ENCODE data around the gene SLCO1B1. TPM values are rescaled to one million over a fixed set of nuclear protein-coding genes. Genes with fewer than 3 reads are reported as not detected.
"Not testable (repeated sequence)": the region's sequence is repeated elsewhere in the genome, so short reads cannot be mapped to it uniquely, and the experiment has no call there.

Gene SLCO1B1, protein sequence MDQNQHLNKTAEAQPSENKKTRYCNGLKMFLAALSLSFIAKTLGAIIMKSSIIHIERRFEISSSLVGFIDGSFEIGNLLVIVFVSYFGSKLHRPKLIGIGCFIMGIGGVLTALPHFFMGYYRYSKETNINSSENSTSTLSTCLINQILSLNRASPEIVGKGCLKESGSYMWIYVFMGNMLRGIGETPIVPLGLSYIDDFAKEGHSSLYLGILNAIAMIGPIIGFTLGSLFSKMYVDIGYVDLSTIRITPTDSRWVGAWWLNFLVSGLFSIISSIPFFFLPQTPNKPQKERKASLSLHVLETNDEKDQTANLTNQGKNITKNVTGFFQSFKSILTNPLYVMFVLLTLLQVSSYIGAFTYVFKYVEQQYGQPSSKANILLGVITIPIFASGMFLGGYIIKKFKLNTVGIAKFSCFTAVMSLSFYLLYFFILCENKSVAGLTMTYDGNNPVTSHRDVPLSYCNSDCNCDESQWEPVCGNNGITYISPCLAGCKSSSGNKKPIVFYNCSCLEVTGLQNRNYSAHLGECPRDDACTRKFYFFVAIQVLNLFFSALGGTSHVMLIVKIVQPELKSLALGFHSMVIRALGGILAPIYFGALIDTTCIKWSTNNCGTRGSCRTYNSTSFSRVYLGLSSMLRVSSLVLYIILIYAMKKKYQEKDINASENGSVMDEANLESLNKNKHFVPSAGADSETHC
- not detected for polyA plus RNA-seq (2013, experiment 1 of 2)
- polyA plus RNA-seq (2013, experiment 2 of 2), result not detected

DNA sequence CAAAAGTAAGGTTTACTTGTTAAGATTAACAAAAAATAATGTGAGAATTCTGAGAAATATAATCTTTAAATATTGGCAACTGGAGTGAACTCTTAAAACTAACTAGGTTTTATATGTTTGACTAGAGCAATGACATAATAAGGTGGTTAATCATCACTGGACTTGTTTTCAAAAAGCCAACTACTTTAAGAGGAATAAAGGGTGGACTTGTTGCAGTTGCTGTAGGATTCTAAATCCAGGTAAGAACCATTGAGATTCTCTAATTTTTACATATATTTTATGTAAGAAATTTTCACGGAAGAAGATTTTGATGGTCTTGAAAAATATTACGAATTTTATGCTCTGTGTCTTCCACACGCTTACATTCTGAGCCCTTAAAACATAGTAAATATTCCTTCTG is at the start of gene SLCO1B1:
TSS of gene SLCO1B1 (plus strand) at position 197 of the 400 bp plus-strand sequence. CDS start 10,381 bp downstream, outside the sequence.
- no peak within 1 kb of the TSS for H4K91ac ChIP-seq (ENCODE audit: low read length)
- no peak within 1 kb of the TSS for H3K9ac ChIP-seq (ENCODE audit: low read length)
- H2BK120ac ChIP-seq (ENCODE audit: low read depth, low read length), result no peak within 1 kb of the TSS
- H2AK5ac ChIP-seq (ENCODE audit: low read length, severe bottlenecking), result no peak within 1 kb of the TSS
- no peak within 1 kb of the TSS for H4K8ac ChIP-seq (ENCODE audit: low read length)
- no peaks in the 10 kb centered on the region for H3K79me1 ChIP-seq (replicated peaks; ENCODE audit: low read length, poor library complexity, severe bottlenecking)
- no peaks in the 10 kb centered on the region for H3K36me3 ChIP-seq (ENCODE audit: control insufficient read depth in 1 of 2, insufficient read depth in 2 of 2, low read depth in 1 of 2, low read length in 2 of 2)
- H2BK5ac ChIP-seq (ENCODE audit: low read depth, low read length, poor library complexity, severe bottlenecking), result no peak within 1 kb of the TSS
- no peaks in the 10 kb centered on the region for H3K9me3 ChIP-seq (ENCODE audit: control insufficient read depth, low read length)
- H2BK12ac ChIP-seq (ENCODE audit: low read length in 2 of 2), result no peak within 1 kb of the TSS
- no CpG with 5 or more reads among the region's 3 CpGs for WGBS
- no peaks in the 10 kb centered on the region for H3K4me1 ChIP-seq (ENCODE audit: control insufficient read depth, insufficient read depth, low read depth, low read length)
- no peak within 1 kb of the TSS for H3K23ac ChIP-seq (ENCODE audit: low read length in 2 of 2)
- no peak within 1 kb of the TSS for H2BK15ac ChIP-seq (ENCODE audit: low read depth, poor library complexity, severe bottlenecking)
- no peak within 1 kb of the TSS for H3K4me3 ChIP-seq (ENCODE audit: insufficient read depth in 1 of 2, low read depth in 1 of 2, low read length in 2 of 2)
- no peak within 1 kb of the TSS for H3K4me2 ChIP-seq (ENCODE audit: low read length, poor library complexity, severe bottlenecking)
- H3K27me3 ChIP-seq (ENCODE audit: control insufficient read depth in 1 of 2, insufficient read depth in 1 of 2, low read length in 2 of 2), result no peaks in the 10 kb centered on the region
- no peak within 1 kb of the TSS for H3K27ac ChIP-seq (ENCODE audit: low read length, poor library complexity, severe bottlenecking)
- no peak within 1 kb of the TSS for H3K4ac ChIP-seq (ENCODE audit: low read depth in 1 of 2, low read length in 2 of 2)
- no peak within 1 kb of the TSS for H3K14ac ChIP-seq (ENCODE audit: low read length in 2 of 2)
- no peak within 1 kb of the TSS for H2AFZ ChIP-seq (ENCODE audit: low read depth, low read length)
- DNase-seq, result no peak
- no peak within 1 kb of the TSS for H3K18ac ChIP-seq (ENCODE audit: low read depth in 1 of 2, low read length in 2 of 2)

DNA sequence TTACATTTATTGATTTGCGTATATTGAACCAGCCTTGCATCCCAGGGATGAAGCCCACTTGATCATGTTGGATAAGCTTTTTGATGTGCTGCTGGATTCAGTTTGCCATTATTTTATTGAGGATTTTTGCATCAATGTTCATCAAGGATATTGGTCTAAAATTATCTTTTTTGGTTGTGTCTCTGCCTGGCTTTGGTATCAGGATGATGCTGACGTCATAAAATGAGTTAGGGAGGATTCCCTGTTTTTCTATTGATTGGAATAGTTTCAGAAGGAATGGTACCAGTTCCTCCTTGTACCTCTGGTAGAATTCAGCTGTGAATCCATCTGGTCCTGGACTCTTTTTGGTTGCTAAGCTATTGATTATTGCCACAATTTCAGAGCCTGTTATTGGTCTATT is 46.2 kb upstream of the SLCO1B1 start:
- H2AK5ac ChIP-seq (ENCODE audit: low read length, severe bottlenecking); H3K9ac ChIP-seq (ENCODE audit: low read length); H2BK12ac ChIP-seq (ENCODE audit: low read length in 2 of 2); H3K79me1 ChIP-seq (replicated peaks; ENCODE audit: low read length, poor library complexity, severe bottlenecking); H3K4me2 ChIP-seq (ENCODE audit: low read length, poor library complexity, severe bottlenecking); H3K14ac ChIP-seq (ENCODE audit: low read length in 2 of 2); H4K8ac ChIP-seq (ENCODE audit: low read length); H3K36me3 ChIP-seq (ENCODE audit: control insufficient read depth in 1 of 2, insufficient read depth in 2 of 2, low read depth in 1 of 2, low read length in 2 of 2); H4K91ac ChIP-seq (ENCODE audit: low read length); DNase-seq; H3K4ac ChIP-seq (ENCODE audit: low read depth in 1 of 2, low read length in 2 of 2); H2BK15ac ChIP-seq (ENCODE audit: low read depth, poor library complexity, severe bottlenecking); H2BK5ac ChIP-seq (ENCODE audit: low read depth, low read length, poor library complexity, severe bottlenecking); H3K27me3 ChIP-seq (ENCODE audit: control insufficient read depth in 1 of 2, insufficient read depth in 1 of 2, low read length in 2 of 2); H3K27ac ChIP-seq (ENCODE audit: low read length, poor library complexity, severe bottlenecking); H3K9me3 ChIP-seq (ENCODE audit: control insufficient read depth, low read length); H3K18ac ChIP-seq (ENCODE audit: low read depth in 1 of 2, low read length in 2 of 2); H3K4me3 ChIP-seq (ENCODE audit: insufficient read depth in 1 of 2, low read depth in 1 of 2, low read length in 2 of 2); H2AFZ ChIP-seq (ENCODE audit: low read depth, low read length); H3K4me1 ChIP-seq (ENCODE audit: control insufficient read depth, insufficient read depth, low read depth, low read length); H2BK120ac ChIP-seq (ENCODE audit: low read depth, low read length); H3K23ac ChIP-seq (ENCODE audit: low read length in 2 of 2): not testable (repeated sequence)
- WGBS, result 57% methylated on average over 2 of the region's 2 CpGs

DNA sequence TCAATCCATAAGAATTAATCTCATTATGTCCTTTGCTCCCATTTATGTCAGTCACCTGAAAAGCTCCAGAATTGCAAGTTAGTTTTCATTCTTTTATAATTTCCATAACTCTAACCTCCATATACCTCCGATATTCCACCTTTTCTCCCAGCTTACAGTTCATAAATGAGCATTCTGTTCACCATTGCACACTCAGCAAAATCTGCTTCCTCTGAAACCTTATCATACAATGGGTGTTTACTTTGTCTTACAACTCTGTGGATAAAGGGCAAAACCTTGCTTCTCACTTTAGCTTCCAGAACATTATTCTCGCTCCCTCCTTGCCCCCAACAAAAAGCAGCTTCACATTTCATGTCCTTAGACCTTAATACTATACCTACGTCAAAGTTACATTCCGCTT is 19.3 kb upstream of the SLCO1B1 start:
- no peak overlapping the region for H3K14ac ChIP-seq (ENCODE audit: low read length in 2 of 2)
- 60% methylated on average over 4 of the region's 4 CpGs for WGBS
- H3K9me3 ChIP-seq (ENCODE audit: control insufficient read depth, low read length), result no peaks in the 10 kb centered on the region
- H4K8ac ChIP-seq (ENCODE audit: low read length), result no peak overlapping the region
- H3K23ac ChIP-seq (ENCODE audit: low read length in 2 of 2), result no peak overlapping the region
- no peak overlapping the region for H3K4me2 ChIP-seq (ENCODE audit: low read length, poor library complexity, severe bottlenecking)
- no peak overlapping the region for H2BK120ac ChIP-seq (ENCODE audit: low read depth, low read length)
- H3K27me3 ChIP-seq (ENCODE audit: control insufficient read depth in 1 of 2, insufficient read depth in 1 of 2, low read length in 2 of 2), result no peaks in the 10 kb centered on the region
- H3K4me3 ChIP-seq (ENCODE audit: insufficient read depth in 1 of 2, low read depth in 1 of 2, low read length in 2 of 2), result no peak overlapping the region
- no peak overlapping the region for H2BK15ac ChIP-seq (ENCODE audit: low read depth, poor library complexity, severe bottlenecking)
- no peak overlapping the region for H3K9ac ChIP-seq (ENCODE audit: low read length)
- no peaks in the 10 kb centered on the region for H3K36me3 ChIP-seq (ENCODE audit: control insufficient read depth in 1 of 2, insufficient read depth in 2 of 2, low read depth in 1 of 2, low read length in 2 of 2)
- H3K4ac ChIP-seq (ENCODE audit: low read depth in 1 of 2, low read length in 2 of 2), result no peak overlapping the region
- H2BK12ac ChIP-seq (ENCODE audit: low read length in 2 of 2), result no peak overlapping the region
- H3K79me1 ChIP-seq (replicated peaks; ENCODE audit: low read length, poor library complexity, severe bottlenecking), result no peaks in the 10 kb centered on the region
- H2AK5ac ChIP-seq (ENCODE audit: low read length, severe bottlenecking), result no peak overlapping the region
- DNase-seq, result no peak
- H3K27ac ChIP-seq (ENCODE audit: low read length, poor library complexity, severe bottlenecking), result no peak overlapping the region
- H3K4me1 ChIP-seq (ENCODE audit: control insufficient read depth, insufficient read depth, low read depth, low read length), result peaks cover 1% of the 10 kb centered on the region
- no peak overlapping the region for H2AFZ ChIP-seq (ENCODE audit: low read depth, low read length)
- no peak overlapping the region for H3K18ac ChIP-seq (ENCODE audit: low read depth in 1 of 2, low read length in 2 of 2)
- H4K91ac ChIP-seq (ENCODE audit: low read length), result no peak overlapping the region
- no peak overlapping the region for H2BK5ac ChIP-seq (ENCODE audit: low read depth, low read length, poor library complexity, severe bottlenecking)

DNA sequence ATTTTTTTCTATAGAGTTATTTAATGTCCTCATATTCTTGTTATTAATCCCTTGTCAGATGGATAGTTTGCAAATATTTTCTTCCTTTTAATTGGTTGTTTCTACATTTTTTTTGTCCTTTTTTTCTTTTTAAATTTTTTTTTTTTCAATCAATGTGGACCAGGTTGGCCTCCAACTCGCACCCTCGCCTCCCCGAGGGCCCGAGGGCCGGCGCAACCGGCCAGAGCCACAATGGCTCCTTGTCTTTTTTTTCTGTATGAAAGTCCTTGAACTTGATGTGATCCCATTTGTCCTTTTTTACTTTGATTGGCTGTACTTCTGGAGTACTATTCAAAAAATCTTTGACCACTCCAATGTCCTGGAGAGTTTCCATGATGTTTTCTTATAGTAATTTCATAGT is 17.7 kb upstream of the SLCO1B1 start:
- Histone ChIP-seq H2AK5ac (ENCODE audit: low read length, severe bottlenecking) (no peak overlapping the region), H3K9ac (ENCODE audit: low read length) (no peak overlapping the region), H3K36me3 (ENCODE audit: control insufficient read depth in 1 of 2, insufficient read depth in 2 of 2, low read depth in 1 of 2, low read length in 2 of 2) (no peaks in the 10 kb centered on the region), H3K23ac (ENCODE audit: low read length in 2 of 2) (no peak overlapping the region), H4K91ac (ENCODE audit: low read length) (no peak overlapping the region), H2BK120ac (ENCODE audit: low read depth, low read length) (no peak overlapping the region), H3K4ac (ENCODE audit: low read depth in 1 of 2, low read length in 2 of 2) (no peak overlapping the region), H3K27ac (ENCODE audit: low read length, poor library complexity, severe bottlenecking) (no peak overlapping the region), H3K79me1 (replicated peaks; ENCODE audit: low read length, poor library complexity, severe bottlenecking) (no peaks in the 10 kb centered on the region), H2AFZ (ENCODE audit: low read depth, low read length) (no peak overlapping the region), H3K4me3 (ENCODE audit: insufficient read depth in 1 of 2, low read depth in 1 of 2, low read length in 2 of 2) (no peak overlapping the region), H3K27me3 (ENCODE audit: control insufficient read depth in 1 of 2, insufficient read depth in 1 of 2, low read length in 2 of 2) (no peaks in the 10 kb centered on the region), H3K9me3 (ENCODE audit: control insufficient read depth, low read length) (peaks cover 7% of the 10 kb centered on the region), H4K8ac (ENCODE audit: low read length) (no peak overlapping the region), H3K14ac (ENCODE audit: low read length in 2 of 2) (no peak overlapping the region), H3K4me1 (ENCODE audit: control insufficient read depth, insufficient read depth, low read depth, low read length) (peaks cover 2% of the 10 kb centered on the region), H2BK5ac (ENCODE audit: low read depth, low read length, poor library complexity, severe bottlenecking) (no peak overlapping the region), H3K18ac (ENCODE audit: low read depth in 1 of 2, low read length in 2 of 2) (no peak overlapping the region), H3K4me2 (ENCODE audit: low read length, poor library complexity, severe bottlenecking) (no peak overlapping the region), H2BK12ac (ENCODE audit: low read length in 2 of 2) (no peak overlapping the region), H2BK15ac (ENCODE audit: low read depth, poor library complexity, severe bottlenecking) (no peak overlapping the region)
- no peak for DNase-seq
- whole genome bisulfite sequencing, result 84% methylated on average over 7 of the region's 7 CpGs
